Right lobe of liver (tissue), 4 donors: ENCODE data around the gene CACNB2.

ENCODE experiments used
- CTCF ChIP-seq, 4 donors: fragments of 200-600 bp in 3 of 4; fragments of 450-650 bp in 1 of 4; IDR thresholded peaks; one replicate each; pipeline versions ENCODE4 v1.5.1 to v1.8.0; 2016 to 2022; ENCODE audit warnings: antibody characterized with exemption in 4 of 4, mild to moderate bottlenecking in 2 of 4
- POLR2A ChIP-seq: fragments of 450-650 bp; IDR thresholded peaks from one replicate; pipeline ENCODE4 v1.6.1; 2017; ENCODE audit warnings: antibody characterized with exemption, mild to moderate bottlenecking
- donor health status: DM: no; HTN: no; CAD: no.
- donor health status: DM: no; HTN: no; CAD: no.
- donor health status: DM: no; HTN: yes; CAD: no.

GRCh38 chr10:18523858-18524257 lies 383.6 kb downstream of the CACNB2 start:
- no peak for TF ChIP-seq POLR2A
- no peak for TF ChIP-seq CTCF (IDR thresholded peaks at IDR 0.05)
